A673 (cell line): ENCODE results near the gene TP53BP2. TPM values are rescaled to one million over a fixed set of nuclear protein-coding genes. Genes with fewer than 3 reads are reported as not detected.
A peak's percentile ranks its signal among the peaks of the same experiment; 100 is the strongest.

ENCODE experiments used
- BruUV-seq: library from RNA; stranded (reverse); fragments of 400-500 nt; replicated peaks from 2 replicates; lab custom pipeline; 2021; lab: Mats Ljungman, UMichigan
- CTCF ChIA-PET: fragments of 300-600 bp; sonication (Branson Sonifier 250); formaldehyde crosslinking; loops from one replicate; lab custom pipeline; 2022; ENCODE audit warnings: antibody characterized with exemption; lab: Charles Lee
- POLR2A ChIA-PET: fragments of 300-600 bp; sonication (Branson Sonifier 250); formaldehyde crosslinking; loops from one replicate; lab custom pipeline; 2022; ENCODE audit warnings: antibody characterized with exemption; ENCODE audit not compliant: low non-redundant PET; lab: Charles Lee
- DNase-seq: peaks from one replicate; pipeline ENCODE4 v3.0.0-alpha.2; 2015; ENCODE audit warnings: low spot score
- H3K27ac ChIP-seq: fragments of 200-600 bp; sonication (generic); 2 replicates; pipeline ENCODE4 v1.5.1; 2016; ENCODE audit warnings: mixed run types, low read depth, mild to moderate bottlenecking, mixed read lengths, antibody characterized with exemption, low read length; ENCODE audit not compliant: poor library complexity, severe bottlenecking
- H3K27me3 ChIP-seq: fragments of 200-600 bp; sonication (generic); replicated peaks from 2 replicates; pipeline ENCODE4 v1.6.1; 2017; ENCODE audit warnings: mixed run types, low read depth, mild to moderate bottlenecking, mixed read lengths, antibody characterized with exemption, low read length; ENCODE audit not compliant: insufficient read depth, poor library complexity
- H3K36me3 ChIP-seq: fragments of 200-600 bp; sonication (generic); 2 replicates; pipeline ENCODE4 v1.6.1; 2016; ENCODE audit warnings: mixed run types, mild to moderate bottlenecking, mixed read lengths, antibody characterized with exemption, low read length; ENCODE audit not compliant: insufficient read depth, poor library complexity, severe bottlenecking
- H3K4me1 ChIP-seq: fragments of 200-600 bp; sonication (generic); 2 replicates; pipeline ENCODE4 v1.6.1; 2017; ENCODE audit warnings: mixed run types, mild to moderate bottlenecking, mixed read lengths, antibody characterized with exemption, low read length; ENCODE audit not compliant: insufficient read depth, poor library complexity, severe bottlenecking
- H3K4me3 ChIP-seq: fragments of 200-600 bp; sonication (generic); 2 replicates; pipeline ENCODE4 v1.5.1; 2016; ENCODE audit warnings: low read depth, mixed run types, mild to moderate bottlenecking, mixed read lengths, low read length; ENCODE audit not compliant: poor library complexity, severe bottlenecking
- H3K9me3 ChIP-seq: fragments of 200-600 bp; sonication (generic); 2 replicates; pipeline ENCODE4 v1.6.1; 2016; ENCODE audit warnings: mixed run types, low read depth, mild to moderate bottlenecking, mixed read lengths, antibody characterized with exemption, low read length; ENCODE audit not compliant: poor library complexity, severe bottlenecking
- EZH2 ChIP-seq: fragments of 200-600 bp; sonication (generic); IDR thresholded peaks from 2 replicates; pipeline ENCODE4 v1.6.1; 2017; ENCODE audit warnings: borderline replicate concordance, low read depth, mild to moderate bottlenecking, mixed read lengths, antibody characterized with exemption, low read length; ENCODE audit not compliant: poor library complexity, severe bottlenecking
- intact Hi-C: fragments of 100-400 bp; cut with micrococcal nuclease; formaldehyde crosslinking; loops from one replicate; pipeline ENCODE4 v1.10.0; 2022; ENCODE audit not compliant: unreplicated experiment
- total RNA-seq: library from RNA; stranded (reverse); gene quantifications from 2 replicates; pipeline ENCODE4 v1.2.3, GENCODE V29; 2021
- TF ChIP-seq, protein P1 (sequence below): fragments of 300-800, 200-600 bp; sonication (generic); conservative IDR thresholded peaks from 2 replicates; pipeline ENCODE4 v1.5.1; 2017; ENCODE audit warnings: low read depth, mild to moderate bottlenecking, antibody characterized with exemption, low read length, moderate library complexity, mixed read lengths

TP53BP2 gene
- total RNA-seq, 1 experiment from 2014 or later = 93.3 TPM

DNA sequence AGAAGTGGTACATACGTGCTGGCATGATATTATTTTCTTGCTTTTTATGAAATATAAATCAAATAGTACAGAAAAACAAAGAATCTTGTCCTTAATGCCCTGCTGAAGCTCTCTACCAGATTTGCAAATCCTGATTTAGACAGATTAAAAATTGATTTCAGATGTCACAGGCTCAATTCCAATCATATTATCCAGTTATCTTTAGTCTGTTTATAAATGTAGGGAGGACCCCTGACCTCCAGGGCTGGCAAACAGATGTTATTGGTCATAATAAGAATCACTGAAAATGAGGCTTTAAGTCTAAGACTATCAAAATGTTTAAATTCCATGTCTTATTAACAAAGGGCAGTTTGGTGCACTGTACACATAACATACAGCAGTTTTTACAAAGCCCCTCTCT lies 62.1 kb downstream of the TP53BP2 start:
- Histone ChIP-seq H3K27me3 (no peaks in the 10 kb centered on the region), H3K4me1 (no peaks in the 10 kb centered on the region), H3K27ac (no peak overlapping the region), H3K36me3 (peaks cover 41% of the 10 kb centered on the region), H3K9me3 (no peaks in the 10 kb centered on the region), H3K4me3 (no peak overlapping the region)
- POLR2A ChIA-PET = no interaction called here
- no peak for DNase-seq
- no TSS peak for BruUV-seq
- TF ChIP-seq, protein P1, sequence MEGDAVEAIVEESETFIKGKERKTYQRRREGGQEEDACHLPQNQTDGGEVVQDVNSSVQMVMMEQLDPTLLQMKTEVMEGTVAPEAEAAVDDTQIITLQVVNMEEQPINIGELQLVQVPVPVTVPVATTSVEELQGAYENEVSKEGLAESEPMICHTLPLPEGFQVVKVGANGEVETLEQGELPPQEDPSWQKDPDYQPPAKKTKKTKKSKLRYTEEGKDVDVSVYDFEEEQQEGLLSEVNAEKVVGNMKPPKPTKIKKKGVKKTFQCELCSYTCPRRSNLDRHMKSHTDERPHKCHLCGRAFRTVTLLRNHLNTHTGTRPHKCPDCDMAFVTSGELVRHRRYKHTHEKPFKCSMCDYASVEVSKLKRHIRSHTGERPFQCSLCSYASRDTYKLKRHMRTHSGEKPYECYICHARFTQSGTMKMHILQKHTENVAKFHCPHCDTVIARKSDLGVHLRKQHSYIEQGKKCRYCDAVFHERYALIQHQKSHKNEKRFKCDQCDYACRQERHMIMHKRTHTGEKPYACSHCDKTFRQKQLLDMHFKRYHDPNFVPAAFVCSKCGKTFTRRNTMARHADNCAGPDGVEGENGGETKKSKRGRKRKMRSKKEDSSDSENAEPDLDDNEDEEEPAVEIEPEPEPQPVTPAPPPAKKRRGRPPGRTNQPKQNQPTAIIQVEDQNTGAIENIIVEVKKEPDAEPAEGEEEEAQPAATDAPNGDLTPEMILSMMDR = no peak
- TF ChIP-seq EZH2 = no peak
- CTCF ChIA-PET = no interaction called here
- intact Hi-C loops = no loop called here

DNA sequence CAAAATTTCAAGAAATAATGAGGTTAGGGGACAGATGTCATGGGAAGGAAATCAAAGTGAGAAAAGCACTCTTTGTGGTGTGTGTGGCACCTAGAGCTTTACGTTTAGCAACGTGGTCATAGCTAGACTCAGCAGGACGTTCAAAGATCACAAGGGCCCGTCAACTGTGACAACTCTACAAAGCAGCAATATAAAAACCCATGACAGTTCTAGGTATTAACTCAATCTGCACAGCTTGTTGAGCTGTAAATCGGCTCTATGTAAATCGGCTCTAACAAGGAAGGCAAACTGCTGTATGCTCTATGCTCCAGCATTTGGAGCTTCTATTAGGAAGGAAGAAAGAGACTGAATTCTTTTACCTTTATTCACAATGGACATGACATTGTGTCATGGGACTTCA lies 64.8 kb downstream of the TP53BP2 start:
- ChIA-PET CTCF (no interaction called here), POLR2A (no interaction called here)
- Histone ChIP-seq H3K4me1 (no peaks in the 10 kb centered on the region), H3K9me3 (no peaks in the 10 kb centered on the region), H3K27me3 (no peaks in the 10 kb centered on the region), H3K36me3 (peaks cover 59% of the 10 kb centered on the region), H3K27ac (peak overlapping the region; percentile 26), H3K4me3 (no peak overlapping the region)
- TF ChIP-seq EZH2 = no peak
- TF ChIP-seq, protein P1 = no peak
- no TSS peak for BruUV-seq
- no peak for DNase-seq
- intact Hi-C loops = no loop called here

DNA sequence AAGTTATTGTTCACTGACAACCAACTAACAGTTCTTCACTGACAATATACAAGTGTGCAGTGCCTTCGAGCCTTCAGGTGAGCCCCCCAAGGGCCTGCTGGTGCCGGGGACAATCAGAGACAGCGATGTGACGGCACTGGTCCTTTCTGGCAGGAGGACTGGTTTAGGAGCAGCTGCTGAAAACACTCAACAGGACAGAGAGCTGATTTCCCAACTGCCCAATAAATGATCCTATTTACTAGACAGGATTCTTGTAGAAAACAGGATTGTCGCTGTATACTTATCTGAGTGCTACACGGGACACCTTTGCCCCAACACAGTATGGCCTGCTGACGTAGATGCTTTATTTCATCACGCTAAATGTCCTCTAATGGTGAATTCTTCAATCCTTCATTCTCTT lies 65.4 kb downstream of the TP53BP2 start:
- no peaks in the 10 kb centered on the region for H3K27me3 ChIP-seq
- no peak overlapping the region for H3K27ac ChIP-seq
- no peaks in the 10 kb centered on the region for H3K9me3 ChIP-seq
- H3K4me1 ChIP-seq = no peaks in the 10 kb centered on the region
- TF ChIP-seq, protein P1 = no peak
- TF ChIP-seq EZH2 = no peak
- TSS peak; percentile 69 for BruUV-seq
- ChIA-PET CTCF (no interaction called here), POLR2A (interaction anchor here (0.6 kb wide), 1 partner anchor 42 kb away, joined by 3 read pairs; no protein-coding TSS in a partner anchor)
- no peak overlapping the region for H3K4me3 ChIP-seq
- no peak for DNase-seq
- intact Hi-C loops = no loop called here
- H3K36me3 ChIP-seq = peaks cover 60% of the 10 kb centered on the region
